HFFc6 (cell line): ENCODE measurements around the gene TMEM38A. TPM values are rescaled to one million over a fixed set of nuclear protein-coding genes. Genes with fewer than 3 reads are reported as not detected.
"Not testable (repeated sequence)": the region's sequence is repeated elsewhere in the genome, so short reads cannot be mapped to it uniquely, and the experiment has no call there.

Source experiments
- DNase-seq: peaks from one replicate; pipeline ENCODE4 v3.0.0-alpha.2; 2018
- H3K27ac Mint-ChIP-seq: 2 replicates; pipeline ENCODE4 v1.8.0; 2020; ENCODE audit warnings: mild to moderate bottlenecking, mixed read lengths
- H3K27me3 Mint-ChIP-seq: 2 replicates; pipeline ENCODE4 v1.8.0; 2021; ENCODE audit warnings: mild to moderate bottlenecking, moderate library complexity, mixed read lengths; ENCODE audit not compliant: insufficient read depth
- H3K36me3 Mint-ChIP-seq: 2 replicates; pipeline ENCODE4 v1.8.0; 2021; ENCODE audit warnings: low read depth, mixed read lengths
- H3K4me1 Mint-ChIP-seq: 2 replicates; pipeline ENCODE4 v1.8.0; 2020; ENCODE audit warnings: low read depth, mixed read lengths
- H3K4me3 Mint-ChIP-seq: 2 replicates; pipeline ENCODE4 v1.8.0; 2020; ENCODE audit warnings: mild to moderate bottlenecking, moderate library complexity, mixed read lengths
- H3K9me3 Mint-ChIP-seq: 2 replicates; pipeline ENCODE4 v1.8.0; 2020; ENCODE audit warnings: mild to moderate bottlenecking, mixed read lengths
- CTCF ChIP-seq: fragments of 200-600 bp; sonication (generic); IDR thresholded peaks from 2 replicates; pipeline ENCODE4 v1.5.0; 2021; ENCODE audit warnings: antibody characterized with exemption, mild to moderate bottlenecking
- total RNA-seq, 6 experiments: library from RNA; stranded (reverse); fragmentation: NEBNext Ultra II Directional; extraction: Animal tissue kit (Norgen Biotek cat#: 25700); gene quantifications; 2 replicates in 1 of 6; 3 replicates in 5 of 6; pipeline ENCODE4 v1.2.3, GENCODE V29; 2021

The TMEM38A gene
- total RNA-seq, 6 experiments from 2014 or later = 0.26 to 2.0 (median 1.0) TPM

DNA sequence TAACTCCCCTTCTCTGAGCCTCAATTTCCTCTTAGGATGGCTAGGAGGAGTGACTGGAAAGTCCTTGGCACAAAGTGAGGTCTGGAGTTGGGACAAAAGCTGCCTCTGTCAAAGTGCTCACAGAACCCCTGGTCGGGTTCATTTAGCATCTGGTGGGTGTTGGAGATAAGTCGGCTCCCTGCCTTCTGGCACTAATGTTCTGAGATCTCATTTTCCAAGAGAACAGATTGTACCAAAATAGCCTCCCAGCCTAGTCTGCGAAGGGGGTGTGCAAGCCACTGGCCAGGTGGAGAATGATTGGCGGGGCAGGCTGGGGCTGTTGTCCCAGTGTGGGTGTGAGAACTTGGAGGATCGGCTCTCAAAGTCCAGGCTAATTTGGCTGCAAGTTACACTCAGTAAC lies 38.0 kb downstream of the TMEM38A start:
- no peak for TF ChIP-seq CTCF
- Mint-ChIP-seq H3K27me3 (peaks cover 30% of the 10 kb centered on the region), H3K27ac (no peak overlapping the region), H3K4me3 (no peak overlapping the region), H3K9me3 (no peaks in the 10 kb centered on the region), H3K4me1 (peaks cover 7% of the 10 kb centered on the region), H3K36me3 (no peaks in the 10 kb centered on the region)
- no peak for DNase-seq

DNA sequence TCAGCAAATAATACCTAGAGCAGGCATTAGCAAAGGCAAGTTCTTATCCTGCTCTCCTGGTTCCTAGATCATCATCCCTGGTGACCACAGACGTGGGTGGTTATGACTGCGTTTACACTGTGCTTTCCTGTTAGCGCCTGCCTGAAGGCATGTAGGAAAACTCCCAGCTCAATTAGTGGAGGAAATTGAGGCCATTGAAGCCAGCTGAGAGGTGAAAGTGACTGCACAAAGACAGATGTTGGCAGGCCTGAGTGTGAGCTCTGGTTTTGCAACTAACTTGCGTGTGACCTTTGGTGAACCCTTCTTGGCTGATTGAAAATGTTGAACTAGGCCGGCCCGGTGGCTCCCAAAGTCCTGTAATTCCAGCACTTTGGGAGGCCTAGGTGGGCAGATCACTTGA lies 41.2 kb downstream of the TMEM38A start:
- Mint-ChIP-seq H3K4me1 (peaks cover 7% of the 10 kb centered on the region), H3K27me3 (peaks cover 45% of the 10 kb centered on the region), H3K36me3 (no peaks in the 10 kb centered on the region), H3K27ac (peak overlapping the region; percentile 24), H3K9me3 (no peaks in the 10 kb centered on the region), H3K4me3 (no peak overlapping the region)
- DNase-seq = peak; percentile 47
- TF ChIP-seq CTCF = no peak

- peaks cover 39% of the 10 kb centered on the region for H3K27me3 Mint-ChIP-seq
- no peak for TF ChIP-seq CTCF
- no peak overlapping the region for H3K4me3 Mint-ChIP-seq
These were observed 42.7 kb downstream of the TMEM38A start for GRCh38 chr19:16703677-16704076.

DNA sequence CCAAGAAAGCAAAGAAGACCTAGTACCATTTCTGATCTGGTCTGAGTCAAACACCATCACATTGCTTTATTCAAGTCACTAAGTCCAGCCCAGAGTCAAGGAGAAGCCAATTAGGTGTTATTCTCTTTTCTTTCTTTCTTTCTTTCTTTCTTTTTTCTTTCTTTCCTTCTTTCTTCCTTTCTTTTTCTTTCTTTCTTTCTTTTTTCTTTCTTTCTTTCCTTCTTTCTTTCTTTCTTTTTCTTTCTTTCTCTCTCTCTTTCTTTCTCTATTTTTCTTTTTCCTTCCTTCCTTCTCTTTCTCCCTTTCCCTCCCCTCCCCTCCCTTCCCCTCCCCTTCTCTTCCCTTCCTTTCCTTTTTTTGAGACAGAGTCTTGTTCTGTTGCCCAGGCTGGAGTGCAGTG lies 49.9 kb downstream of the TMEM38A start:
- H3K27ac Mint-ChIP-seq, H3K9me3 Mint-ChIP-seq, H3K4me3 Mint-ChIP-seq, H3K4me1 Mint-ChIP-seq, H3K36me3 Mint-ChIP-seq, DNase-seq: not testable (repeated sequence)
- peaks cover 28% of the 10 kb centered on the region for H3K27me3 Mint-ChIP-seq

More at GRCh38 chr19:16703677-16704076, 42.7 kb downstream of the TMEM38A start:
- Mint-ChIP-seq H3K9me3 (no peaks in the 10 kb centered on the region), H3K27ac (no peak overlapping the region), H3K4me1 (peaks cover 7% of the 10 kb centered on the region), H3K36me3 (no peaks in the 10 kb centered on the region)
- no peak for DNase-seq

- H3K4me3 Mint-ChIP-seq, H3K4me1 Mint-ChIP-seq, DNase-seq, H3K9me3 Mint-ChIP-seq, H3K36me3 Mint-ChIP-seq, H3K27ac Mint-ChIP-seq: not testable (repeated sequence)
- peaks cover 19% of the 10 kb centered on the region for H3K27me3 Mint-ChIP-seq
These were observed 51.4 kb downstream of the TMEM38A start for GRCh38 chr19:16712295-16712694.

DNA sequence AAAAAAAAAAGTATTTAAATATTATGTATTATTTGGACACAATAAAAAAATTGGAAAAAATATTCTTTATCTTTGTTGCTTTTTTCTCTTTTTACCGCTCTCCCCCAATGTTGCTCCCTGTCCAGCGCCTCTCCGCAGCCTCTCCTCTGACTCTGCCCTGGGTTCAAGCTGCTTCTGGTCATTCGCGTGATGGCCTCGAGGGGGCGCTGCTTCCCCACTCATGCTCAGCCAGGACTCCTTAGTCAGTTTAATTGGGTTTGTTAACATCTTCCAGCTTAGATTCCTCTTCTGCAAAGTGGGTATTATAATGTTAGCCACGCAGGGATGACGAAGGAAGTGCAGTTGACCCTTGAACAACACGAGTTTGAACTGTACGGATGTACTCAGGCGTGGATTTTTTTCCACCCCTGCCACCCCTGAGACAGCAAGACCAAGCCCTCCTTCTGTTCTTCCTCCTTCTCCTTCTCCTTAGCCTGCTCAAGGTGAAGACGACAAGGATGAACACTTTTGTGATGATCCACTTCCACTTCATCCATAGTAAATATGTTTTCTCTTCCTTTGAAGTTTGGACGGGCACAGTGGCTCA lies 53.9 kb downstream of the TMEM38A start:
- Mint-ChIP-seq H3K27ac (no peak overlapping the region), H3K4me3 (no peak overlapping the region), H3K27me3 (peaks cover 21% of the 10 kb centered on the region), H3K36me3 (no peaks in the 10 kb centered on the region), H3K4me1 (no peaks in the 10 kb centered on the region; the same call in 1 of the 2 replicates), H3K9me3 (no peaks in the 10 kb centered on the region)
- DNase-seq = peak; percentile 6
- TF ChIP-seq CTCF = peak; percentile 93

GRCh38 chr19:16715611-16716010 lies 54.7 kb downstream of the TMEM38A start:
- peaks cover 18% of the 10 kb centered on the region for H3K27me3 Mint-ChIP-seq

More at GRCh38 chr19:16715611-16716010, 54.7 kb downstream of the TMEM38A start:
- H3K4me3 Mint-ChIP-seq = no peak overlapping the region
- H3K27ac Mint-ChIP-seq = no peak overlapping the region
- no peaks in the 10 kb centered on the region; the same call in 1 of the 2 replicates for H3K4me1 Mint-ChIP-seq
- no peak for TF ChIP-seq CTCF
- H3K36me3 Mint-ChIP-seq = no peaks in the 10 kb centered on the region
- no peaks in the 10 kb centered on the region for H3K9me3 Mint-ChIP-seq
- no peak for DNase-seq
